Measurements from ENCODE around the gene FNDC5.

GRCh38 chr1:32831878-32832277 is 38.8 kb downstream of the FNDC5 start:
- TF ChIP-seq, protein P1, sequence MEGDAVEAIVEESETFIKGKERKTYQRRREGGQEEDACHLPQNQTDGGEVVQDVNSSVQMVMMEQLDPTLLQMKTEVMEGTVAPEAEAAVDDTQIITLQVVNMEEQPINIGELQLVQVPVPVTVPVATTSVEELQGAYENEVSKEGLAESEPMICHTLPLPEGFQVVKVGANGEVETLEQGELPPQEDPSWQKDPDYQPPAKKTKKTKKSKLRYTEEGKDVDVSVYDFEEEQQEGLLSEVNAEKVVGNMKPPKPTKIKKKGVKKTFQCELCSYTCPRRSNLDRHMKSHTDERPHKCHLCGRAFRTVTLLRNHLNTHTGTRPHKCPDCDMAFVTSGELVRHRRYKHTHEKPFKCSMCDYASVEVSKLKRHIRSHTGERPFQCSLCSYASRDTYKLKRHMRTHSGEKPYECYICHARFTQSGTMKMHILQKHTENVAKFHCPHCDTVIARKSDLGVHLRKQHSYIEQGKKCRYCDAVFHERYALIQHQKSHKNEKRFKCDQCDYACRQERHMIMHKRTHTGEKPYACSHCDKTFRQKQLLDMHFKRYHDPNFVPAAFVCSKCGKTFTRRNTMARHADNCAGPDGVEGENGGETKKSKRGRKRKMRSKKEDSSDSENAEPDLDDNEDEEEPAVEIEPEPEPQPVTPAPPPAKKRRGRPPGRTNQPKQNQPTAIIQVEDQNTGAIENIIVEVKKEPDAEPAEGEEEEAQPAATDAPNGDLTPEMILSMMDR (IDR thresholded peaks at IDR 0.05), result no peak
- TF ChIP-seq EP300 (IDR thresholded peaks at IDR 0.05) (no peak), POLR2AphosphoS5 (IDR thresholded peaks at IDR 0.05) (no peak), POLR2A (IDR thresholded peaks at IDR 0.05; ENCODE audit: low read depth) (no peak)

Measured in esophagus muscularis mucosa (tissue), 4 donors.